DND-41 (cell line): ENCODE measurements around the gene WNK2.

ENCODE experiments used
- ATAC-seq: fragments of 200-7000 bp; cut with Tn5 transposase; 3 replicates; pipeline ENCODE4 v1.9.1; 2021; ENCODE audit warnings: low read depth; ENCODE audit not compliant: insufficient read depth
- DNase-seq: peaks from one replicate; pipeline ENCODE4 v3.0.0-alpha.2; 2020
- H2AFZ ChIP-seq: 2 replicates; pipeline ENCODE4 v1.6.0; 2012; ENCODE audit warnings: low read depth, low read length
- H3K27ac ChIP-seq: 2 replicates; pipeline ENCODE4 v1.5.1; 2012; ENCODE audit warnings: low read length, inconsistent platforms
- H3K27me3 ChIP-seq: fragments of 200-600 bp; sonication (generic); 2 replicates; pipeline ENCODE4 v1.6.0; 2012; ENCODE audit warnings: low read length, mild to moderate bottlenecking, inconsistent platforms; ENCODE audit not compliant: insufficient read depth, poor library complexity
- H3K36me3 ChIP-seq: 2 replicates; pipeline ENCODE4 v1.5.1; 2012; ENCODE audit warnings: low read length, inconsistent platforms; ENCODE audit not compliant: insufficient read depth
- H3K4me1 ChIP-seq: 2 replicates; pipeline ENCODE4 v1.5.1; 2012; ENCODE audit warnings: mild to moderate bottlenecking, low read length; ENCODE audit not compliant: insufficient read depth
- H3K4me2 ChIP-seq: 2 replicates; pipeline ENCODE4 v1.6.0; 2012; ENCODE audit warnings: mild to moderate bottlenecking, moderate library complexity, low read length, inconsistent platforms; ENCODE audit not compliant: insufficient read depth
- H3K4me3 ChIP-seq, 2 experiments: fragments of 200-600 bp in 1 of 2; shearing (Covaris generic) in 1 of 2; 2 replicates each; pipeline ENCODE4 v1.5.1; 2012 to 2016; ENCODE audit warnings: inconsistent platforms in 2 of 2, low read length in 2 of 2, mild to moderate bottlenecking in 2 of 2, low read depth in 1 of 2, moderate library complexity in 1 of 2
- H3K79me2 ChIP-seq: 2 replicates; pipeline ENCODE4 v1.6.0; 2012; ENCODE audit warnings: low read length, inconsistent platforms; ENCODE audit not compliant: insufficient read depth
- H3K9ac ChIP-seq: 2 replicates; pipeline ENCODE4 v1.6.0; 2012; ENCODE audit warnings: low read depth, mild to moderate bottlenecking, inconsistent platforms, low read length, moderate library complexity
- H3K9me3 ChIP-seq: 2 replicates; pipeline ENCODE4 v1.5.1; 2012; ENCODE audit warnings: low read length, moderate library complexity, mild to moderate bottlenecking, inconsistent platforms; ENCODE audit not compliant: insufficient read depth, severe bottlenecking
- H4K20me1 ChIP-seq: 2 replicates; pipeline ENCODE4 v1.6.0; 2012; ENCODE audit warnings: low read length; ENCODE audit not compliant: insufficient read depth
- EZH2 ChIP-seq: IDR thresholded peaks from 3 replicates; pipeline ENCODE4 v1.6.1; 2012; ENCODE audit warnings: borderline replicate concordance, low read depth, mild to moderate bottlenecking, moderate library complexity, low read length, inconsistent platforms; ENCODE audit not compliant: severe bottlenecking
- TF ChIP-seq, protein P1 (sequence below): IDR thresholded peaks from 2 replicates; pipeline ENCODE4 v1.5.1; 2012; ENCODE audit warnings: borderline replicate concordance, low read length, moderate library complexity, mild to moderate bottlenecking; ENCODE audit not compliant: poor library complexity, severe bottlenecking; ENCODE audit errors: extremely low read depth

WNK2 gene

DNA sequence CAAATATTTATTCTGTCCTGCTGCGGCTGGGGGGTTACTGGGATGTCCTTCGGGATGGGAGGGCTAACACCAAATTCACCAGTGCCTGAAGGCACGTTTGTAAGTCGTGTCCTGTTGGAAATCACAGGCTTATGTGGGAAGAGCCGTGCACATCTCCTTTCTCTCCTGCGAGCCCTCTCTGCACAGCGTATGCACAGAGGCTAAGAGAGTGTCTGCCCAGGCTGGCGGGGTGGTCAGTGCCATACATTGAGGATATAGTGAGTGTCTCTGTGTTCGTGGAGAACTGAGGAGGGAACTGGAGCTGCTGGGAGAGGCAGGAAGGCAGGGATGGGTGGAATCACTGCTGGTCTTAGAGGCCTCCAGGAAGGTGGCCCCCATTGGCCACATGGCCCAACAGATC, 110.1 kb downstream of the WNK2 start:
- Histone ChIP-seq H3K4me2 (no peak overlapping the region), H3K9me3 (no peaks in the 10 kb centered on the region), H3K79me2 (no peaks in the 10 kb centered on the region), H2AFZ (no peak overlapping the region), H3K27me3 (no peaks in the 10 kb centered on the region), H3K4me1 (no peaks in the 10 kb centered on the region), H3K36me3 (no peaks in the 10 kb centered on the region), H4K20me1 (no peaks in the 10 kb centered on the region; the same call in 1 of the 2 replicates), H3K27ac (no peak overlapping the region), H3K9ac (no peak overlapping the region), H3K4me3 (no peak overlapping the region)
- DNase-seq (no peak), ATAC-seq (no peak)
- no peak for TF ChIP-seq EZH2
- TF ChIP-seq, protein P1, sequence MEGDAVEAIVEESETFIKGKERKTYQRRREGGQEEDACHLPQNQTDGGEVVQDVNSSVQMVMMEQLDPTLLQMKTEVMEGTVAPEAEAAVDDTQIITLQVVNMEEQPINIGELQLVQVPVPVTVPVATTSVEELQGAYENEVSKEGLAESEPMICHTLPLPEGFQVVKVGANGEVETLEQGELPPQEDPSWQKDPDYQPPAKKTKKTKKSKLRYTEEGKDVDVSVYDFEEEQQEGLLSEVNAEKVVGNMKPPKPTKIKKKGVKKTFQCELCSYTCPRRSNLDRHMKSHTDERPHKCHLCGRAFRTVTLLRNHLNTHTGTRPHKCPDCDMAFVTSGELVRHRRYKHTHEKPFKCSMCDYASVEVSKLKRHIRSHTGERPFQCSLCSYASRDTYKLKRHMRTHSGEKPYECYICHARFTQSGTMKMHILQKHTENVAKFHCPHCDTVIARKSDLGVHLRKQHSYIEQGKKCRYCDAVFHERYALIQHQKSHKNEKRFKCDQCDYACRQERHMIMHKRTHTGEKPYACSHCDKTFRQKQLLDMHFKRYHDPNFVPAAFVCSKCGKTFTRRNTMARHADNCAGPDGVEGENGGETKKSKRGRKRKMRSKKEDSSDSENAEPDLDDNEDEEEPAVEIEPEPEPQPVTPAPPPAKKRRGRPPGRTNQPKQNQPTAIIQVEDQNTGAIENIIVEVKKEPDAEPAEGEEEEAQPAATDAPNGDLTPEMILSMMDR: no peak

DNA sequence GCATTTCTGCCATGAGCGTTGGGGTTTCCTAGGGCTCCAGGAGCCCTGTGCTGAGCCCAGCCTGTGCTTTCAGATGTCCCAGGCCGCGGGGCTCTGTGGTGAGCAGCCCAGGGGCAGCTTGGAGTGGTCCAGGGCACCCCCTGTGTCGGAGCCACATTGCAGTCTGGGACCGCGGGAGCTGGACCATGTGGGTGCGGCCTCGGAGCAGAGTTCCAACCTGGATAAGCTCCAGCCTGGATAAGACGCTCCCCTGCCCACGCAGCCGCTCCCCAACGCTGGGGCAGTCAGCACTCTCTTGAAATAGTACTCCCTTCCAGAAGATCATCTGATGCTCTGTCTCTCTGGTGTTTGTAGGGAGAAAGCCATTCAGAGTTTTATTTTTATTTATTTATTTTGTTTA, 111.1 kb downstream of the WNK2 start:
- H3K27me3 ChIP-seq: no peaks in the 10 kb centered on the region
- H4K20me1 ChIP-seq: no peaks in the 10 kb centered on the region; the same call in 1 of the 2 replicates
- DNase-seq (no peak), ATAC-seq (no peak)
- H3K27ac ChIP-seq: no peak overlapping the region
- no peaks in the 10 kb centered on the region for H3K4me1 ChIP-seq
- no peaks in the 10 kb centered on the region for H3K9me3 ChIP-seq
- no peak overlapping the region for H3K9ac ChIP-seq
- H3K79me2 ChIP-seq: no peaks in the 10 kb centered on the region
- no peak for TF ChIP-seq EZH2
- TF ChIP-seq, protein P1: no peak
- H3K4me2 ChIP-seq: no peak overlapping the region
- H3K4me3 ChIP-seq: no peak overlapping the region
- no peaks in the 10 kb centered on the region for H3K36me3 ChIP-seq
- H2AFZ ChIP-seq: no peak overlapping the region

DNA sequence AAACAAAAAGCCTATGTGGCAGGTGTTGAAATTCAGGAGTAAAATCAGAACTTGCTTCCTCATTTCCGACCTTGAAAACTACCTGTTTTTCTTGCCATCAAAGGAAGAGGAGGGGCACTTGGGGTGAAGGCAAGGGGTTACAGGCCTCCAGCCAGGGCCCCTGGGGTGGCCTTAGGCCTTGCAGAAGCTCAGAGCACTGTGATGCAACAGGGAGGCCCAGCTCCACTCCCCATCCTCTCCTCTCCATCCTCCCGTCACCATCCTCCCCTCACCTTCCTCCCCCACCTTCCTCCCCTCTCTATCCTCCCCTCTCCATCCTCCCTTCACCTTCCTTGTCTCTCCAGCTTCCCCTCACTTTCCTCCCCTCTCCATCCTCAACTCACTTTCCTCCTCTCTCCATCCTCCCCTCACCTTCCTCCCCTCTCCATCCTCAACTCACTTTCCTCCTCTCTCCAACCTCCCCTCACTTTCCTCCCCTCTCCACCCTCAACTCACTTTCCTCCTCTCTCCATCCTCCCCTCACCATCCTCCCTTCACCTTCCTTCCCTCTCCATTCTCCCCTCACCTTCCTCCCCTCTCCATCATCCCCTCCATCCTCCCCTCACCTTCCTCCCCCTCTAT, 111.6 kb downstream of the WNK2 start:
- no peaks in the 10 kb centered on the region for H3K79me2 ChIP-seq
- no peaks in the 10 kb centered on the region for H3K27me3 ChIP-seq
- ATAC-seq (no peak), DNase-seq (no peak)
- no peaks in the 10 kb centered on the region for H3K9me3 ChIP-seq
- no peak overlapping the region for H3K4me2 ChIP-seq
- no peaks in the 10 kb centered on the region for H3K36me3 ChIP-seq
- H4K20me1 ChIP-seq: no peaks in the 10 kb centered on the region; the same call in 1 of the 2 replicates
- H2AFZ ChIP-seq: no peak overlapping the region
- no peak overlapping the region for H3K4me3 ChIP-seq
- H3K27ac ChIP-seq: no peak overlapping the region
- H3K9ac ChIP-seq: no peak overlapping the region
- no peaks in the 10 kb centered on the region for H3K4me1 ChIP-seq
- TF ChIP-seq, protein P1: no peak
